GM12865 (cell line): ENCODE measurements around the gene EID1.

Experiments
- DNase-seq: peaks from one replicate; pipeline ENCODE4 v3.0.0; 2010; ENCODE audit warnings: low read depth
- H3K4me3 ChIP-seq: 2 replicates; pipeline ENCODE4 v1.5.1; 2011; ENCODE audit warnings: mild to moderate bottlenecking, low read depth, low read length, control low read depth
- CTCF ChIP-seq: IDR thresholded peaks from 2 replicates; pipeline ENCODE4 v1.5.1; 2011; ENCODE audit warnings: low read length, control low read depth, low read depth, inconsistent platforms; ENCODE audit not compliant: insufficient read depth; ENCODE audit errors: missing control alignments

The EID1 gene

GRCh38 chr15:48868023-48868422, 9.9 kb upstream of the EID1 start:
- no peak for DNase-seq
- TF ChIP-seq CTCF = no peak
- no peak overlapping the region for H3K4me3 ChIP-seq

GRCh38 chr15:48868536-48868935, 9.4 kb upstream of the EID1 start:
- H3K4me3 ChIP-seq = no peak overlapping the region
- DNase-seq = no peak
- TF ChIP-seq CTCF = no peak

GRCh38 chr15:48869966-48870365, 8.0 kb upstream of the EID1 start:
- H3K4me3 ChIP-seq = no peak overlapping the region
- no peak for TF ChIP-seq CTCF
- DNase-seq = no peak

GRCh38 chr15:48871542-48871941, 6.4 kb upstream of the EID1 start:
- no peak for TF ChIP-seq CTCF
- no peak for DNase-seq
- H3K4me3 ChIP-seq = no peak overlapping the region

GRCh38 chr15:48872632-48873031, 5.3 kb upstream of the EID1 start:
- DNase-seq = no peak
- TF ChIP-seq CTCF = no peak
- no peak overlapping the region for H3K4me3 ChIP-seq

GRCh38 chr15:48875241-48875960, 2.5 kb upstream of the EID1 start:
- no peak for TF ChIP-seq CTCF
- H3K4me3 ChIP-seq = no peak overlapping the region
- peak; percentile 18 for DNase-seq

- DNase-seq = no peak
- no peak overlapping the region for H3K4me3 ChIP-seq
- no peak for TF ChIP-seq CTCF
These were observed 1.9 kb upstream of the EID1 start for GRCh38 chr15:48876057-48876456.
